ENCODE data around the gene EXOC5.
A peak's percentile ranks its signal among the peaks of the same experiment; 100 is the strongest.

EXOC5 gene

DNA sequence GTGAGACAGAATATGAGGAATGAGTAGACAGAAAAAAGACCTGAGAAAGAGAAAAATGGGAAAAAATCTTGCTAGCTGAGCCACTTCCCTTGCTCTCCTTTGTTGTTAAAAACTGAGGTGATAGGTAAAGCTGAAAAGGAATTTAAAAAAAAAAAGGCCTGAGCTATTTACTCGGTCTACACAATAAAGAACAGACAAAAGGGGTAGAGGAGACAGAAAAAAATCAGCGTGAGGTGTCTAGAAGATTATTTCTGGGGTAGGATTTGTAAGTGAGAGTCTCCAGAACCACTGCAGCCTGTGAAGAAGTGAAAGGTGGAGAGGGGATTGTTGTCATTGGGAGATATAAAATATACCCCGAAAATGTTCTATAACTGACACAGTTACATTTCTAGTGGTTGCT is 98.8 kb downstream of the EXOC5 start:
- H3K4me3 ChIP-seq (ENCODE audit: control insufficient read depth, low read depth, low read length) = no peak overlapping the region
- TF ChIP-seq, protein P1, sequence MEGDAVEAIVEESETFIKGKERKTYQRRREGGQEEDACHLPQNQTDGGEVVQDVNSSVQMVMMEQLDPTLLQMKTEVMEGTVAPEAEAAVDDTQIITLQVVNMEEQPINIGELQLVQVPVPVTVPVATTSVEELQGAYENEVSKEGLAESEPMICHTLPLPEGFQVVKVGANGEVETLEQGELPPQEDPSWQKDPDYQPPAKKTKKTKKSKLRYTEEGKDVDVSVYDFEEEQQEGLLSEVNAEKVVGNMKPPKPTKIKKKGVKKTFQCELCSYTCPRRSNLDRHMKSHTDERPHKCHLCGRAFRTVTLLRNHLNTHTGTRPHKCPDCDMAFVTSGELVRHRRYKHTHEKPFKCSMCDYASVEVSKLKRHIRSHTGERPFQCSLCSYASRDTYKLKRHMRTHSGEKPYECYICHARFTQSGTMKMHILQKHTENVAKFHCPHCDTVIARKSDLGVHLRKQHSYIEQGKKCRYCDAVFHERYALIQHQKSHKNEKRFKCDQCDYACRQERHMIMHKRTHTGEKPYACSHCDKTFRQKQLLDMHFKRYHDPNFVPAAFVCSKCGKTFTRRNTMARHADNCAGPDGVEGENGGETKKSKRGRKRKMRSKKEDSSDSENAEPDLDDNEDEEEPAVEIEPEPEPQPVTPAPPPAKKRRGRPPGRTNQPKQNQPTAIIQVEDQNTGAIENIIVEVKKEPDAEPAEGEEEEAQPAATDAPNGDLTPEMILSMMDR (conservative IDR thresholded peaks at IDR 0.05; ENCODE audit: control insufficient read depth, insufficient read depth, low read depth, low read length) = no peak
- no peak for DNase-seq (ENCODE audit: low read depth)

DNA sequence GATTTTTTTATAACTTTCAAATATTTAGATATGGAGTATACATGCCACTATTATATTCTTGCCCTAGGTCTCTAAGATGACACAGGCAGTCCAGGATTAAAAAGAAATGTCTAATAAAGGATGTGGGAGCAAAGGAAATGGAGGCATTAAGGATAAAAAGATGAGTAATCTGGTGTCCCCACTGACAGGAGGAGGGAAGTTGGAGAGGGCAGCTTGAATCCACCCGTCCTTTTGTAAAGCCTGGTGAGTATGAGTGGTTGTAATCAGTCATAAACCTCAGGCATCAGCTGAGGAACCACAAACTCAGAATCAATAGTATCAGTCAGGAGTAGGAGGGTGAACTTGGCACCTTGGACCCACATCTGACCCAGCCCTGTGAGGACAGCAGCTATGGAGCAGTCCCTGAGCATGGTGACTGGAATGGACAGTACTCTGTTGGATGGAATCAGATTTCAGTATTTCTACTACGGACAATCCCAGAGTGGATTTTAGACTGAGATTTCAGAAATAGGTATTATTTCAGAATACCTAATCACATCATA is 100.5 kb downstream of the EXOC5 start:
- DNase-seq (ENCODE audit: low read depth) = peak; percentile 6
- TF ChIP-seq, protein P1 (conservative IDR thresholded peaks at IDR 0.05; ENCODE audit: control insufficient read depth, insufficient read depth, low read depth, low read length) = no peak
- no peak overlapping the region for H3K4me3 ChIP-seq (ENCODE audit: control insufficient read depth, low read depth, low read length)

- DNase-seq (ENCODE audit: low read depth) = no peak
- no peak overlapping the region for H3K4me3 ChIP-seq (ENCODE audit: control insufficient read depth, low read depth, low read length)
- TF ChIP-seq, protein P1 (conservative IDR thresholded peaks at IDR 0.05; ENCODE audit: control insufficient read depth, insufficient read depth, low read depth, low read length) = no peak
Measured at GRCh38 chr14:57161583-57162234, 107.0 kb downstream of the EXOC5 start.

GRCh38 chr14:57160333-57160732 is 108.4 kb downstream of the EXOC5 start:
- no peak for DNase-seq (ENCODE audit: low read depth)
- no peak overlapping the region for H3K4me3 ChIP-seq (ENCODE audit: control insufficient read depth, low read depth, low read length)

DNA sequence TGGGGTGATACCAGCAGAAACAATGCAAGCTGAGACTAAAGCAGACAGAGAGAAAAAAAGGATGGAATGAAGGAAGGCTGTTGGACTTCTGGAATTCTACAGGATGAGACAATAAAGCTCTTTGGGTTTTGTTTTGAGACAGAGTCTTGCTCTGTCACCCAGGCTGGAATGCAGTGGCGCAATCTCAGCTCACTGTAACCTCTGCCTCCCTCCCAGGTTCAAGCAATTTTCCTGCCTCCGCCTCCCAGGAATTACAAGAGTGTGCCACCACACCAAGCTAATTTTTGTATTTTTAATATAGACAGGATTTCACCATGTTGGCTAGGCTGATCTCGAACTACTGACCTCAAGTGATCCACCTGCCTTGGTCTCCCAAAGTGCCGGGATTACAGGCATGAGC is 115.4 kb downstream of the EXOC5 start:
- H3K4me3 ChIP-seq (ENCODE audit: control insufficient read depth, low read depth, low read length) = no peak overlapping the region
- TF ChIP-seq, protein P1 (conservative IDR thresholded peaks at IDR 0.05; ENCODE audit: control insufficient read depth, insufficient read depth, low read depth, low read length) = no peak
- DNase-seq (ENCODE audit: low read depth) = no peak

More at GRCh38 chr14:57160333-57160732, 108.4 kb downstream of the EXOC5 start:
- TF ChIP-seq, protein P1 (conservative IDR thresholded peaks at IDR 0.05; ENCODE audit: control insufficient read depth, insufficient read depth, low read depth, low read length) = no peak

Measured in fibroblast of mammary gland (primary cell).